ENCODE data around the gene GATA1. TPM values are rescaled to one million over a fixed set of nuclear protein-coding genes. Genes with fewer than 3 reads are reported as not detected.
"Not testable (repeated sequence)": the region's sequence is repeated elsewhere in the genome, so short reads cannot be mapped to it uniquely, and the experiment has no call there.

GATA1 gene
- total RNA-seq, 2 experiments from 2014 or later: not detected

DNA sequence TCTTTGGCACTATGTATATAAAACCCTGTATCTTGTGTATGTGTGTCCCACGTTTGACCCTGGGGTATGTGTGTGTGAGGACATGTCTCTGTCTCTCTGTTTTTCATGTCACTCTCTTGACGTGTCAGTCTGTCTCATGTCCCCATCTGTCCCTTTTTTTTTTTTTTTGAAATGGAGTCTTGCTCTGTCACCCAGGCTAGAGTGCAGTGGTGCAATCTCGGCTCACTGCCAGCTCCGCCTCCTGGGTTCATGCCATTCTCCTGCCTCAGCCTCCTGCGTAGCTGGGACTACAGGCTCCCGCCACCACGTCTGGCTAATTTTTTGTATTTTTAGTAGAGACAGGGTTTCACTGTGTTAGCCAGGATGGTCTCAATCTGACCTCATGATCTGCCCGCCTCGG, 33.0 kb downstream of the GATA1 start:
- H3K27me3 Mint-ChIP-seq (ENCODE audit: low read depth); H3K4me1 Mint-ChIP-seq (ENCODE audit: low read depth); ATAC-seq; DNase-seq; H3K9me3 Mint-ChIP-seq (ENCODE audit: insufficient read depth); H3K4me3 Mint-ChIP-seq; CTCF ChIA-PET; POLR2A ChIA-PET; H3K36me3 Mint-ChIP-seq (ENCODE audit: low read depth); H3K27ac Mint-ChIP-seq: not testable (repeated sequence)

DNA sequence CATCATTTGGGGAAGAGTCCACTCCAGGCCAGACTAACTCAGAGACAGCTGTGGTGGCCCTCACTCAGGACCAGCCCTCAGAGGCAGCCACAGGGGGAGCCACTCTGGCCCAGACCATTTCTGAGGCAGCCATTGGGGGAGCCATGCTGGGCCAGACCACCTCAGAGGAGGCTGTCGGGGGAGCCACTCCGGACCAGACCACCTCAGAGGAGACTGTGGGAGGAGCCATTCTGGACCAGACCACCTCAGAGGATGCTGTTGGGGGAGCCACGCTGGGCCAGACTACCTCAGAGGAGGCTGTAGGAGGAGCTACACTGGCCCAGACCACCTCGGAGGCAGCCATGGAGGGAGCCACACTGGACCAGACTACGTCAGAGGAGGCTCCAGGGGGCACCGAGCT, 36.7 kb downstream of the GATA1 start:
- Mint-ChIP-seq H3K4me3 (no peak overlapping the region), H3K4me1 (ENCODE audit: low read depth) (peaks cover 3% of the 10 kb centered on the region), H3K9me3 (ENCODE audit: insufficient read depth) (no peaks in the 10 kb centered on the region), H3K27ac (no peak overlapping the region), H3K27me3 (ENCODE audit: low read depth) (peaks cover 9% of the 10 kb centered on the region), H3K36me3 (ENCODE audit: low read depth) (peaks cover 10% of the 10 kb centered on the region)
- no peak for ATAC-seq
- CTCF ChIA-PET: no interaction called here
- POLR2A ChIA-PET: interaction anchor here (0.7 kb wide), 1 partner anchor 279 kb away, joined by 4 read pairs; no protein-coding TSS in a partner anchor
- no peak for DNase-seq

DNA sequence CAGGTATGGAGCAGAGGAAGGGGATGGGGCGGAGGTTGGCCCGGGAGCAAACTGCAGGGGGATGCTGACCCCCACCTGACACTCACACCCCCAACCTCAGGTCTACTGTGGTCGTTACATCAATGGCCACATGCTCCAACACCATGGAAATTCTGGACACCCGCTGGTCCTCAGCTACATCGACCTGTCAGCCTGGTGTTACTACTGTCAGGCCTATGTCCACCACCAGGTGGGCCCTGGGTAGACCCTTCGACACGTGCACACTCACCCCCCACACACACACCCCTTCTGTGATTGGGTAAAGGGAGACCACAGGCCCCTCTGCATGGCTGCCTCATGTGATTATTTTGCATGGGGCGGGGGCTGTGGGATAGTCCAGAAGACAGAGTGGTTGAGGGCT, 37.7 kb downstream of the GATA1 start:
- Mint-ChIP-seq H3K27ac (no peak overlapping the region), H3K4me1 (ENCODE audit: low read depth) (peaks cover 3% of the 10 kb centered on the region), H3K27me3 (ENCODE audit: low read depth) (peaks cover 17% of the 10 kb centered on the region), H3K4me3 (no peak overlapping the region), H3K9me3 (ENCODE audit: insufficient read depth) (no peaks in the 10 kb centered on the region), H3K36me3 (ENCODE audit: low read depth) (peaks cover 10% of the 10 kb centered on the region)
- DNase-seq (no peak), ATAC-seq (no peak)
- ChIA-PET CTCF (no interaction called here), POLR2A (no interaction called here)

GRCh38 chrX:48826135-48826875, 39.9 kb downstream of the GATA1 start, which contains the start of gene ERAS:
Gene ERAS (plus strand): TSS chrX:48826513. CDS start chrX:48829124, 2,611 bp downstream.
- ChIA-PET POLR2A (no interaction called here), CTCF (no interaction called here)
- Mint-ChIP-seq H3K27ac (no peak within 1 kb of the TSS), H3K36me3 (ENCODE audit: low read depth) (peaks cover 10% of the 10 kb centered on the region), H3K4me3 (no peak within 1 kb of the TSS), H3K9me3 (ENCODE audit: insufficient read depth) (no peaks in the 10 kb centered on the region), H3K4me1 (ENCODE audit: low read depth) (peaks cover 3% of the 10 kb centered on the region), H3K27me3 (ENCODE audit: low read depth) (peaks cover 25% of the 10 kb centered on the region)
- peak; percentile 35 for ATAC-seq
- no peak for DNase-seq

- peaks cover 25% of the 10 kb centered on the region for H3K27me3 Mint-ChIP-seq (ENCODE audit: low read depth)
- H3K27ac Mint-ChIP-seq: no peak overlapping the region
- peaks cover 10% of the 10 kb centered on the region for H3K36me3 Mint-ChIP-seq (ENCODE audit: low read depth)
- DNase-seq (no peak), ATAC-seq (no peak)
- H3K4me3 Mint-ChIP-seq: no peak overlapping the region
- CTCF ChIA-PET: no interaction called here
- peaks cover 3% of the 10 kb centered on the region for H3K4me1 Mint-ChIP-seq (ENCODE audit: low read depth)
- POLR2A ChIA-PET: no interaction called here
- no peaks in the 10 kb centered on the region for H3K9me3 Mint-ChIP-seq (ENCODE audit: insufficient read depth)
Measured at GRCh38 chrX:48826876-48827653, 40.7 kb downstream of the GATA1 start.

DNA sequence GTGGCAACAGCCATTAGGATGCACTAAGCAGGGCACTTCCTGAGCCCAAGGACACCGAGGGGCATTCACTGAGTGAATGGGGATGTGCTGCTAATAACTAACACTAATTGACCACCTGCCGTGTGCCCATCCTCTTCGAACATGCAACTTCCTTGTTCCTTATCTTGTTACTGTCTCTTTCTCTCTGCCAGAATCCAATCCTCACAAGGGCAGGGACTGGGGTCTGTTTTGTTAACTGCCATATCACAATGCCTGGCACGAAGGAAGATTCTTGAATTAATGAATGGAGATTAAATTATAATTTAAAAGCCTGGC, 41.2 kb downstream of the GATA1 start:
- POLR2A ChIA-PET: no interaction called here
- H3K4me3 Mint-ChIP-seq: no peak overlapping the region
- H3K27me3 Mint-ChIP-seq (ENCODE audit: low read depth): peaks cover 26% of the 10 kb centered on the region
- ATAC-seq (no peak), DNase-seq (no peak)
- peaks cover 3% of the 10 kb centered on the region for H3K4me1 Mint-ChIP-seq (ENCODE audit: low read depth)
- no peak overlapping the region for H3K27ac Mint-ChIP-seq
- no peaks in the 10 kb centered on the region for H3K9me3 Mint-ChIP-seq (ENCODE audit: insufficient read depth)
- peaks cover 10% of the 10 kb centered on the region for H3K36me3 Mint-ChIP-seq (ENCODE audit: low read depth)
- CTCF ChIA-PET: no interaction called here

DNA sequence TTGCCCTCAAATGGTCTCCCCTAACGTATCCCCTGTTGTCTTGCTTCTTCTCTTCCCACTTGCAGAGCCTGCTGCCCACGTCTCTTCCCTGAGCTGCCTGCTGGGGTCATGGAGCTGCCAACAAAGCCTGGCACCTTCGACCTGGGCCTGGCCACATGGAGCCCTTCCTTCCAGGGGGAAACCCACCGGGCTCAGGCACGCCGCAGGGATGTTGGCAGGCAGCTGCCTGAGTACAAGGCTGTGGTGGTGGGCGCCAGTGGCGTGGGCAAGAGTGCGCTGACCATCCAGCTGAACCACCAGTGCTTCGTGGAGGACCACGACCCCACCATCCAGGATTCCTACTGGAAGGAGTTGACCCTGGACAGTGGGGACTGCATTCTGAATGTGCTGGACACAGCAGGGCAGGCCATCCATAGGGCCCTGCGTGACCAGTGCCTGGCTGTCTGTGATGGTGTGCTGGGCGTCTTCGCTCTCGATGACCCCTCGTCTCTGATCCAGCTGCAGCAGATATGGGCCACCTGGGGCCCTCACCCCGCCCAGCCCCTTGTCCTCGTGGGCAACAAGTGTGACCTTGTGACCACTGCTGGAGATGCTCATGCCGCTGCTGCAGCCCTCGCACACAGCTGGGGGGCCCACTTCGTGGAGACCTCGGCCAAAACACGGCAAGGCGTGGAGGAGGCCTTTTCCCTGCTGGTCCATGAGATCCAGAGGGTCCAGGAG, 42.8 kb downstream of the GATA1 start:
- peaks cover 7% of the 10 kb centered on the region for H3K4me1 Mint-ChIP-seq (ENCODE audit: low read depth)
- DNase-seq (no peak), ATAC-seq (no peak)
- H3K4me3 Mint-ChIP-seq: no peak overlapping the region
- no peak overlapping the region for H3K27ac Mint-ChIP-seq
- peaks cover 41% of the 10 kb centered on the region for H3K27me3 Mint-ChIP-seq (ENCODE audit: low read depth)
- ChIA-PET POLR2A (no interaction called here), CTCF (no interaction called here)
- H3K36me3 Mint-ChIP-seq (ENCODE audit: low read depth): peaks cover 7% of the 10 kb centered on the region
- no peaks in the 10 kb centered on the region for H3K9me3 Mint-ChIP-seq (ENCODE audit: insufficient read depth)

DNA sequence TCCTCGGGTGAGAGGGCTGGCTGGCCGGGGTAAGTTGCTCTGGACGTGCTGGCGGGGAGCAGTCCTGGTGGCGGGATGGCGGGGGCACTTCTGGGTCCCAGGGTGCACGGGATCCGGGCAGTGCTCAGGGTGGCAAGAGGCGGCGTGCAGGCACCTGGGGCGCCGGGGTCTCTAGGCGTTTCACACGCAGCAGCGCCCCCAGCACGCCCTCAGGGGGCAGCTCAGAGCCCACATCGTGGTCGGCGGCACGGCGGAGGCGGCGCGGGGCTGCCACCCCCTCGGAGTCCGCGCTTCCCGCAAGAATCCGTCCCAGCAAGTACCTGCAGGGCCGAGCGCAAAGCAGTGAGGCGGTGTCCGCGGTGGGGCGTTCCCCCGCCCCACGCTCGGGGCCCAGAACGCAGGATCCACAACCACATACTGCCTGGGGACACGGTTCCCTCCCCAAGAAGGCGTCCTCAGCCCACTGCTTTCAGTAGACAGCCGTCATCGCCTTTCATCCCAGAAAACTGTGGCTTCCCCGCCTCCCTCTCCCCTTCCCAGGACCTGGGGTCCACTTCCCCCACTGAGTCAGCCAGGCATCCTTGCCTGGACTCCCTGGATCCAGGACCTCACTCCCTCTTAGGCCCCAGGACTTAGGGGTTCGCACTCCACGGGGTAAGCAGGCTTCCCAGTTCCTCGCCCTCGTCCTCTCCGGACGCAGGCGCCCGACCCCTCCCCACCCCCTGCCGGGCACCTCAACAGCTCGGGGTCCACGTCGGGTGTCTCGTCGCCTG, 44.9 kb downstream of the GATA1 start:
- Mint-ChIP-seq H3K36me3 (ENCODE audit: low read depth) (peaks cover 4% of the 10 kb centered on the region), H3K27ac (no peak overlapping the region), H3K27me3 (ENCODE audit: low read depth) (peaks cover 55% of the 10 kb centered on the region), H3K4me1 (ENCODE audit: low read depth) (peaks cover 17% of the 10 kb centered on the region), H3K9me3 (ENCODE audit: insufficient read depth) (no peaks in the 10 kb centered on the region), H3K4me3 (no peak overlapping the region)
- no peak for ATAC-seq
- DNase-seq: no peak
- ChIA-PET CTCF (no interaction called here), POLR2A (no interaction called here)

- Mint-ChIP-seq H3K4me1 (ENCODE audit: low read depth) (peaks cover 17% of the 10 kb centered on the region), H3K27ac (no peak overlapping the region), H3K36me3 (ENCODE audit: low read depth) (peaks cover 4% of the 10 kb centered on the region), H3K9me3 (ENCODE audit: insufficient read depth) (no peaks in the 10 kb centered on the region), H3K4me3 (no peak overlapping the region), H3K27me3 (ENCODE audit: low read depth) (peaks cover 59% of the 10 kb centered on the region)
- no peak for ATAC-seq
- ChIA-PET CTCF (no interaction called here), POLR2A (no interaction called here)
- DNase-seq: no peak
Measured at GRCh38 chrX:48831909-48832291, 45.5 kb downstream of the GATA1 start.

- POLR2A ChIA-PET: no interaction called here
- Mint-ChIP-seq H3K27ac (no peak overlapping the region), H3K36me3 (ENCODE audit: low read depth) (no peaks in the 10 kb centered on the region), H3K4me1 (ENCODE audit: low read depth) (peaks cover 14% of the 10 kb centered on the region), H3K27me3 (ENCODE audit: low read depth) (peaks cover 48% of the 10 kb centered on the region), H3K9me3 (ENCODE audit: insufficient read depth) (no peaks in the 10 kb centered on the region), H3K4me3 (no peak overlapping the region)
- CTCF ChIA-PET: no interaction called here
- no peak for ATAC-seq
- no peak for DNase-seq
Measured at GRCh38 chrX:48833542-48834138, 47.2 kb downstream of the GATA1 start.

- H3K9me3 Mint-ChIP-seq (ENCODE audit: insufficient read depth): no peaks in the 10 kb centered on the region
- CTCF ChIA-PET: no interaction called here
- no peaks in the 10 kb centered on the region for H3K36me3 Mint-ChIP-seq (ENCODE audit: low read depth)
- ATAC-seq (no peak), DNase-seq (no peak)
- peaks cover 14% of the 10 kb centered on the region for H3K4me1 Mint-ChIP-seq (ENCODE audit: low read depth)
- H3K4me3 Mint-ChIP-seq: peak overlapping the region; percentile 25
- H3K27ac Mint-ChIP-seq: no peak overlapping the region
- peaks cover 45% of the 10 kb centered on the region for H3K27me3 Mint-ChIP-seq (ENCODE audit: low read depth)
- POLR2A ChIA-PET: no interaction called here
Measured at GRCh38 chrX:48834383-48834709, 48.0 kb downstream of the GATA1 start.
